ENCODE measurements around the gene BRSK2.
A peak's percentile ranks its signal among the peaks of the same experiment; 100 is the strongest.

DNA sequence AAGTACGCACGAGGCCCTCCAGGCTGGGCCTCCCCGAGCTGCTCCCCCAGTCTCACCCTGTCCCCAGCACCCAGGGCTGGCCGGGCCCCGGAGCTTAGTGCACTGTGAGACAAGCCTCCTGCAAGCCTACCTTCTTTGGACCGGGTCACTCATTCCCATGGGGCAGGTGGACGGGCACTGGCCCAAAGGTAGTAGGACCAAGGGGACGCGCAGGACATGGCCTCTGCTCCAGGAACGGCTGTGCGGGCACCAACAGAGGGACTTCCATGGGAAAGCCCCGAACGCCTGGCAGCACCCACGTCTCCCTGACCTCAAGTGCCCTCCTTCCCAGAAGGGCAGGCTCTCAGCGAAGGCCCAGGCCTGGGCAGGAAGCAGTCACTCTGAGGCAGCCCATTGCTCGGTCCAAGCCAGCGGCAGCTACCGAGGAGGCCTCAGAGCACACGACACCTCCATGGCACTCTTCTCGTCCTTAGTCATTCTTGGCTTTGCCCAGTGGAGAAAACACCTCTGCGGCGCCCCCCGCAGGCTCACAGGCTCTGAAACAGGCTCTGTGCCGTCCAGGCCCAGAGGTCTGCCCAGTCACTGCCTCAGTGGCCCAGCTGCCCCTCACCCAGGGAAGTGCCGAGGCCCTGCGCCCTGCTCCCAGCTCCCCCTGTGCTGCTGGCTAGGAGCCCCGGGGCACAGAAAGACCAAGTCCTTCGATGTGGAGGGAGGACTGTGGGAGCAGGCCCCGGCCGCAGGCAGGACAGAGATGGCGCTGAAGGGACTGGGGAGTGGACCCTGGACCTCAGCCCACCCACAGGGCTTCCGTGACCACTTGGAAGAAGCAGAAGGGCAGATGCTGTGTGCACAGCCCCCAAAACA is 93.1 kb downstream of the BRSK2 start:
- TF ChIP-seq, protein P1, sequence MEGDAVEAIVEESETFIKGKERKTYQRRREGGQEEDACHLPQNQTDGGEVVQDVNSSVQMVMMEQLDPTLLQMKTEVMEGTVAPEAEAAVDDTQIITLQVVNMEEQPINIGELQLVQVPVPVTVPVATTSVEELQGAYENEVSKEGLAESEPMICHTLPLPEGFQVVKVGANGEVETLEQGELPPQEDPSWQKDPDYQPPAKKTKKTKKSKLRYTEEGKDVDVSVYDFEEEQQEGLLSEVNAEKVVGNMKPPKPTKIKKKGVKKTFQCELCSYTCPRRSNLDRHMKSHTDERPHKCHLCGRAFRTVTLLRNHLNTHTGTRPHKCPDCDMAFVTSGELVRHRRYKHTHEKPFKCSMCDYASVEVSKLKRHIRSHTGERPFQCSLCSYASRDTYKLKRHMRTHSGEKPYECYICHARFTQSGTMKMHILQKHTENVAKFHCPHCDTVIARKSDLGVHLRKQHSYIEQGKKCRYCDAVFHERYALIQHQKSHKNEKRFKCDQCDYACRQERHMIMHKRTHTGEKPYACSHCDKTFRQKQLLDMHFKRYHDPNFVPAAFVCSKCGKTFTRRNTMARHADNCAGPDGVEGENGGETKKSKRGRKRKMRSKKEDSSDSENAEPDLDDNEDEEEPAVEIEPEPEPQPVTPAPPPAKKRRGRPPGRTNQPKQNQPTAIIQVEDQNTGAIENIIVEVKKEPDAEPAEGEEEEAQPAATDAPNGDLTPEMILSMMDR (IDR thresholded peaks at IDR 0.05) = peak; percentile 22
- no peak for TF ChIP-seq ZFX (IDR thresholded peaks at IDR 0.05; ENCODE audit: borderline replicate concordance)

Data from 22Rv1 (cell line).